Measurements from ENCODE around the gene NBEA.

NBEA gene

DNA sequence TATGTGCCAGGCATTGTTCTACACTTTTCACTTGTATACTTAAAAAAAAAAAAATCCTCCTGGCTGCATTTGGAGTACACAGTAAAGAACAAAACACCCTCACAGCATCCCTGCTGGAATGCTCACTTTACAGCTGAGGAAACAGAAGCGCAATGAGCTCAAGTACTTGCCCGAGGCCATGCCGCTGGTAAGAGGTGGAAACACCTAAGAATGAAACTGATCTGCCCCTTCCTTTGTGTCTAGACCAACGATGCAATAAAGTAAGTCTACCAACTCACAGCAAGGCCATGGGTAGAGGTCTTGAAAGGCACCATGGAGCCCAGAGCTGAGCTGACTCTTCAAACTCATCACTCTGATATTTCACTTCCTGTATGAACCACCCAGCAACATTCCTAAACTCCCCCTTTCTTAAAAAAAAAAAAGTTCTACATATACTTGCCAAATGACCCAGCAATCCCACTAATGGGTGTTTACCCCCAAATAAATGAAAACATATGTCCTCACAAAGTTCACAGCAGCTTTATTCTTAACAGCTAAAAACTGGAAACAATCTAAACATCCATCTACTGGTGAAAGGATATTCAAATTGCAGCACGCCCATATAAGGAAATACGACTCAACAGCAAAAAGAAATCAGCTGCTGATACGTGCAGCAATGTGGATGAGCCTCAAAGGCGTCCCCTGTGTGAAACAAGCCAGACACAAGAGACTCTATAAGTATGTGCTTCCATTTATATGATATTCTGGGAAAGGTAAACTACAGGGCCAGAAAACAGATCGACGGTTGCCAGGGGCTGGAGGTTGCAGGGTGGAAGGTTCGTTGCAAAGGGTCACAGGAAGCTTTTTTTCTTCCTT is 771.1 kb downstream of the NBEA start:
- no peak for DNase-seq (ENCODE audit: low read depth)

DNA sequence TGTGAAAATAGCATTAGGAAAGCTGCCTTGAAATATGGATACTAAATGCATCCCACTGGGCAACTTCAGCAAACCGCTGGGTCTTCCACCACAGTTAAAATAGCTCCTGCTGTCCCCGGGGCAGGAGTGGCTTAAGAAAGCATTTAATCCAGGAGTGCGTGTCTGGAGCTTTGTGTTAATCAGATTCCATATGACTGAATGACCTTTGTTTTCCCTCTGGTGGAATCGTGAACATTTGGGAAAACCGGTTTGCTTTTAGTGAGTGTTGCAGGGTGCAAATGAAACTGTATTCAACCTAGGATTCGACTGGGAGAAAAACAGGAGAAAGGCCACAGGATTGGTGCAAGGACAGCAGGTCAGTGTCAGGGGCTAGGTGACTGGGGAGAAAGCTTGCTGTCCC is 772.1 kb downstream of the NBEA start:
- no peak for DNase-seq (ENCODE audit: low read depth)

DNA sequence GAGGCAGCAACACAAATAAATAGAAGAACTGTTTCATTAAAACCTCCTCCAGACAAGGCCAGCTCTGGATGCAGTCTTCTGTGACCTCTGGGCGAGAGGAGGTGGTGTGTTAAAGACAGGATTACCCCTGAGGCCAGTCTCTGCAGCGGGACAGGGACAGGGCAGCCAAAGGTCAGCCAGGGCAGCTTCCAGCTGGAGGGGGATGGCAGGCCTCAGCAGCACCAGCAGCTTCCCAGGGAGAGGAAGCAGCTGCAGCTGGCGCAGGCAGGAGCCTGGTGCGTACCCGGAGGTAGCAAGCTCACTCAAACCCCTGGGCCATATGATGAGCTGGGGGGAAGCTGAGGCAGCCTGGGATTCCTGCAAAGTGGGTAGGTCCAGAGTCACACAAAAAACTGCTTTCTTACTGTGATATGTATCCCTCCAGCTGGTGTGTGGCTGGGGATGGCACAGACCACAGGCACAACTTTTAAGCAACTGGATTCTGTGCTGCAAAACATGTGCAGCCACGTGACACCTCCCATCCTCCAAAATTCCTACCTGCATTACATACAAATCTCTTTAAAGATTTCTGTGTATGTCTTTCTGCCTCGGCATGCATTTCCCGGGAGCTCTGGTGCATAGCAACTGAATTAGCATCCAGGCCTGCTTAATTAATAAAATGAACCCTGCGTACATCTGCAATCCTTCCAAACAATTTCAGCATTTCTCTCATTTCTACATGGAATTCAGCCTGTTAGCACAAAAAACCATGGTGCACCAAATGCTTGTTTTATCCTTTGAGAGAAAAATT is 772.7 kb downstream of the NBEA start:
- DNase-seq (ENCODE audit: low read depth), result no peak

DNA sequence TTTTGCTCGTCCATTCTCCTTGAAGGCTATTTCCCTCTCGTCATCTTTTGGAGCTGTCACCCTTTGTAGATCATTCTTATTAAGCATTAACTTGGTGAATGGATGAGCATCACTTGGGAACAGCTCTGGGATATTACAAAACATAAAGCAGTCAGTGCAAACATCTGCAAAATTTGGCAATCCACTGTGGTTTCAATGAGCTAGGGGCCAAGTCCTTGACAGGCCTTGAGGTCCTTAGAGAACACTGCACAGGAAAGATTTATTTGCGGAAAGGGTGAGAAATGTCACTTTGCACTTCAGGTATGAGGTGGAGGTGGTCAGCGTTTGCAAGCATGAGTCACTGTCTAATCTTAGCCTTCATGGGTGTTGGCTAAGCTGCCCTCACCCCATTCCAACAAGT is 774.1 kb downstream of the NBEA start:
- DNase-seq (ENCODE audit: low read depth), result no peak

DNA sequence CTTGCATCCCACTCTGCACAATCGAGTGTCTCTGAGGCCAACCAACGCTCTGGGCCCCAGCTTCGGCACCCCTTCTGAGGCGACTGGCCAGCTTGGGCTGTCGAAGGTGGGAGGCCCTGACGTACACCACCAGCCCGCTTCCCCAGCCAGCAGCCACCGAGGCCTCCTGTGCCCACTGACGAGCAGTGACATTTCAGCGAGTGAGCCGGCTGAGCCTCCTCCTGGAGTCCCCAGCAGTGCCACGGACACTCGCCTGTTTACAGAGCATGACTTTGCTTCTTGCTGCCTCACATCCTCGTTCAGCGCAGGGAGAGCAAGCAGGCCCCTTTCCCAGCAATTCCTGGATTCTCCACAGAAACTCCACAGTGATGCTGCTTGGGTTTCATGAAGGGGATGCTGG is 774.7 kb downstream of the NBEA start:
- no peak for DNase-seq (ENCODE audit: low read depth)

DNA sequence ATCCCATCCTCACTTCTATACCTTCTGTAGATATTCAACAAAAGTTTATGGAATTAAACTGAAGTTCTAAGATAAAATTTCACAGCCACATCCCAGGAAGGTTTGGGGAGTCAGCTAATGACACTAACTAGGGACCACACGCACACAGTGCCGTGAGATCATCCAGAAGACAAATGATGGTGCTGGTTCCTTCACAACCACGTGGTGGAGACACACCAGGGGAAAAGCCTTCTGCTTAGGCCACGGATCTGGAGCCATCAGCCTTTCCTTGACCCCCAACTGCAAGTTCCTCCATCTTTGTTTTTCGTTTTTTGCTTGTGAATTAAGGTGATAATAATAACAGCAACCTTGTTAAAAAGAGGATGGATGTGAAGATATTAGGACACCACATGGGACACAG is 776.0 kb downstream of the NBEA start:
- DNase-seq (ENCODE audit: low read depth), result no peak

DNA sequence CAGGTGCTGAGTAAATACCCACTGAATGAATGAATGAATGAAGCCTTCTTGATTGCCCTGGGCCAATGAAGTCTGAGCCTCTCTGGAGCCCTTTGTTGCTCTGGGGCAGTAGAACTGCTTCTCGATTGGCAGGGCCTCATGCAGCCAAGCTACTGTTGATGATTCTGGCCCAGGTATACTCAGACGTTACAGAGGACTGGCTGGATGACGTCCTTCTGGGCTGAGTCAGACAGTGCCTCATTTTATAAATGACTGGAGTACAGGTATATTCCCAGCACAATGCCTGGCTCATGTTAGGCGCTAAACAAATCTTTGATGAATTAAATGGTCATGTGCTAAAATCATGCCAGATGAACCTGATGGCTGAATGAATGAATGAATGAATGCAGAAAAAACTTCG is 778.2 kb downstream of the NBEA start:
- no peak for DNase-seq (ENCODE audit: low read depth)

DNA sequence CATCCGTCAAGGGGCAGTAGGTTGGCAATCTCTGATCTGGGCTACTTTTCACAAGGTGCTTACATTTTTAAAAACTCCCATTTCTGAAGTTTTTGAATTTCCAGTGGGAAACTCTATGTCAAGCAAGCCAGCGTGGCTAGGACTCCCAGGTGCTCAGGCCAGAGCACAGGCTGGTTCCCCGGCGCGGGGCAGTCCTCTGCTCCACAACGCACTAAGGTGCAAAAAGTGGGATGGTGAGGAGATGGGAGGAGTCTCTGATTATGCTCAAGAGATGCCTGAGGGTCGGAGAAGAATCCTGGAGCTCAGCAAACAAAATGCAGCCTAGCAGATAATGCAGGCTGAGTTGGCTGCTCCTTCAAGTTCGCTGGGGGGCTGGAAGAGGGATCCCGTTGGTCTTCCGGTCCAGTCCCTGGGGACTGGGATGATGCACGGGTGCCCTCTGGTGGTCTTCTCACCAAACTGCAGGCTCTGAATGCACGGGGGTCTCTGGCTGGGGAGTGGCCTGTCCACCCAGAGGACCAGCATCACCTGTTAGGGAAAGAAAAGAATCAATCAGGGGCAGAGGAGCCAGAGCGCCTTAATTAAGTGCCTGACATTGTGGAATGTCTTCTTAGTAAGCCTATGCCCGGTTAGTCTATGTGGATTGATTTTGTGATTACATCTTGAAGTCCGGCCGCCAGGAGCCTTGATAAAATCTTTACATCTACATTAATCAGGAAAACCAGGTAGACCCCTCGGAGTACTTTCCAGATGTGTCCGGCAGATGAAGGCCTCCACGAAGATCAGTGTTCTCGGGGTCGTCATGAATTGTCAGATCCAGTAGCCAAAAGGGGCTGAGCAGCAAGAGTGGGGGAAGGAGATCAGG is 778.9 kb downstream of the NBEA start:
- no peak for DNase-seq (ENCODE audit: low read depth)
